Ascending aorta (tissue), 2 donors: Measurements from ENCODE around the gene BARX1. TPM values are rescaled to one million over a fixed set of nuclear protein-coding genes. Genes with fewer than 3 reads are reported as not detected.

ENCODE experiments used
- DNase-seq, 2 donors: peaks; one replicate each; pipeline ENCODE4 v3.0.0-alpha.2; 2019; ENCODE audit warnings: low spot score in 2 of 2
- H3K27ac ChIP-seq, 2 donors: fragments of 200-600 bp; sonication (generic); one replicate each; pipeline ENCODE4 v1.5.1; 2016 to 2017; ENCODE audit warnings: mild to moderate bottlenecking in 1 of 2
- H3K27me3 ChIP-seq: fragments of 200-600 bp; sonication (generic); one replicate; pipeline ENCODE4 v1.5.1; 2017
- H3K36me3 ChIP-seq, 2 donors: fragments of 200-600 bp; sonication (generic); one replicate each; pipeline ENCODE4 v1.5.1; 2016
- H3K4me1 ChIP-seq, 2 donors: fragments of 200-600 bp; sonication (generic); one replicate each; pipeline ENCODE4 v1.5.1; 2016 to 2017; ENCODE audit warnings: mild to moderate bottlenecking in 1 of 2
- H3K4me3 ChIP-seq, 2 donors: fragments of 200-600 bp; sonication (generic); one replicate each; pipeline ENCODE4 v1.5.1; 2016 to 2017; ENCODE audit warnings: mild to moderate bottlenecking in 1 of 2
- H3K9me3 ChIP-seq, 2 donors: fragments of 200-600 bp; sonication (generic); one replicate each; pipeline ENCODE4 v1.5.1; 2016
- CTCF ChIP-seq, 3 experiments: fragments of 200-600 bp in 2 of 3; fragments of 450-650 bp in 1 of 3; sonication (generic) in 2 of 3; IDR thresholded peaks; one replicate each; pipeline ENCODE4 v1.5.1; 2016 to 2019; ENCODE audit warnings: antibody characterized with exemption in 3 of 3, mild to moderate bottlenecking in 1 of 3, moderate library complexity in 1 of 3
- intact Hi-C: fragments of 100-400 bp; cut with DNase I; formaldehyde crosslinking; loops from one replicate; pipeline ENCODE4 v1.15.1; 2023
- total RNA-seq: library from RNA; depleted of rRNA; stranded (reverse); fragments of >200 nt; gene quantifications from one replicate; pipeline ENCODE4 v1.1.0, GENCODE V29; 2016

BARX1 gene
- total RNA-seq, 1 donor from 2014 or later = not detected

- Histone ChIP-seq H3K27ac (no peak overlapping the region), H3K36me3 (no peaks in the 10 kb centered on the region), H3K4me1 (peaks cover 0 to 2% of the 10 kb centered on the region in 2 donors), H3K4me3 (peak overlapping the region; percentile 13 to 58), H3K9me3 (no peaks in the 10 kb centered on the region), H3K27me3 (peaks cover 14% of the 10 kb centered on the region)
- DNase-seq = no peak
- no peak for TF ChIP-seq CTCF (IDR thresholded peaks at IDR 0.05)
- intact Hi-C loops = no loop called here
These were observed 8.8 kb downstream of the BARX1 start for GRCh38 chr9:93946338-93946712.

GRCh38 chr9:93945400-93946337, 9.5 kb downstream of the BARX1 start:
- intact Hi-C loops = no loop called here
- peaks cover 14% of the 10 kb centered on the region for H3K27me3 ChIP-seq

GRCh38 chr9:93944011-93944410, 11.1 kb downstream of the BARX1 start:
- Histone ChIP-seq H3K4me1 (peaks cover 0 to 2% of the 10 kb centered on the region in 2 donors), H3K9me3 (no peaks in the 10 kb centered on the region), H3K27me3 (peaks cover 7% of the 10 kb centered on the region), H3K27ac (no peak overlapping the region), H3K36me3 (no peaks in the 10 kb centered on the region), H3K4me3 (no peak overlapping the region)
- no peak for TF ChIP-seq CTCF (IDR thresholded peaks at IDR 0.05)
- intact Hi-C loops = no loop called here
- no peak for DNase-seq

More at GRCh38 chr9:93945400-93946337, 9.5 kb downstream of the BARX1 start:
- no peaks in the 10 kb centered on the region for H3K9me3 ChIP-seq
- H3K4me3 ChIP-seq = peak overlapping the region; percentile 13 to 58
- no peak for TF ChIP-seq CTCF (IDR thresholded peaks at IDR 0.05)
- H3K36me3 ChIP-seq = no peaks in the 10 kb centered on the region
- peaks cover 0 to 2% of the 10 kb centered on the region in 2 donors for H3K4me1 ChIP-seq
- H3K27ac ChIP-seq = no peak overlapping the region
- no peak for DNase-seq

- no peak for DNase-seq
- Histone ChIP-seq H3K4me3 (no peak overlapping the region), H3K27ac (no peak overlapping the region), H3K27me3 (peaks cover 7% of the 10 kb centered on the region), H3K4me1 (peaks cover 0 to 2% of the 10 kb centered on the region in 2 donors), H3K36me3 (no peaks in the 10 kb centered on the region), H3K9me3 (no peaks in the 10 kb centered on the region)
- no peak for TF ChIP-seq CTCF (IDR thresholded peaks at IDR 0.05)
- intact Hi-C loops = no loop called here
These were observed 13.0 kb downstream of the BARX1 start for GRCh38 chr9:93942161-93942560.

- Histone ChIP-seq H3K4me3 (no peak overlapping the region), H3K27me3 (peaks cover 7% of the 10 kb centered on the region)
These were observed 13.7 kb downstream of the BARX1 start for GRCh38 chr9:93941493-93941892.

More at GRCh38 chr9:93941493-93941892, 13.7 kb downstream of the BARX1 start:
- H3K9me3 ChIP-seq = no peaks in the 10 kb centered on the region
- TF ChIP-seq CTCF (IDR thresholded peaks at IDR 0.05) = no peak
- intact Hi-C loops = no loop called here
- no peak for DNase-seq
- H3K4me1 ChIP-seq = peaks cover 0 to 2% of the 10 kb centered on the region in 2 donors
- H3K27ac ChIP-seq = no peak overlapping the region
- no peaks in the 10 kb centered on the region for H3K36me3 ChIP-seq
